ENCODE results near the gene EREG. TPM values are rescaled to one million over a fixed set of nuclear protein-coding genes. Genes with fewer than 3 reads are reported as not detected.

The EREG gene
- total RNA-seq, 1 experiment from 2014 or later, result not detected

DNA sequence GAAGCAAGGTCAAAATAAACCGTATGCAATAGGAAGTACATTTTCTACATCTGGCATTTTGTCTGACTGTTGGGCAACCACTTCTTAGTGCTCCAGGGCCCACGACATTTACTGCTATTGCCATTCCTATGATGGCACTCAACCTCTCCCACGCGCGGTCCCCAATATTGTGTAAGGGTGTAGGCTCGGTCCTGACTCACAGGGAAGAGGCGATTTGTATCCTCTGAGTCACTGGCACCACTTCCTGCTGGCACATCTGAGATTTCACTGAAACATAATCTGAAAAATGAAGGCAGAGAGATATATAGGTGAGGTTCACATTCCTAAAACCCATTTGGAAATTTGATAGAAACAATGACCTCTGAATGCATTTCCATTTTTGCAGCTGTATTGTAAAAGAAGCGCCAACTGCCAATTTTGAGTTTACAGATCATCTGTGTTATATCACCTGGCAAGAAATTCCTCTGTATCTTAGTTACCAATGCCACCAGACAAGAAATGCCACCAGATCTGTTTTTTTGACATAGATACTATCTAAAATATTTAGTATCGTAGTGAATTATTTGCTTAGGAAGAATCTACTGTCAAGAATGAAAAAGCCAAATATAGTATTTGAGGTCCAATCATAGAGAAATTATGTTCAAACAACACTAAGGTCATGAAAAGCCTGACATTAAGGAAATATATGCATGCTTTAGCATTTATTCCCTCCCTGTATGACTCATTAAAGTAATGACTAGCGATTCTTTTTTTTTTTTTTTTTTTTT, 9.8 kb downstream of the EREG start:
- H3K27ac ChIP-seq (ENCODE audit: insufficient read length, low read depth, low read length), result no peak overlapping the region
- no peak overlapping the region for H4K8ac ChIP-seq (replicated peaks; ENCODE audit: insufficient read length, low read depth, low read length)
- no peak overlapping the region for H3K9ac ChIP-seq (ENCODE audit: extremely low read depth, insufficient read length, low read length)
- no peak overlapping the region for H3K4ac ChIP-seq (ENCODE audit: low read depth, low read length)
- H3K27me3 ChIP-seq (ENCODE audit: insufficient read depth, low read length), result no peaks in the 10 kb centered on the region
- H3K9me3 Mint-ChIP-seq, result no peaks in the 10 kb centered on the region; a peak in 1 of 5 replicates
- H3K56ac ChIP-seq (ENCODE audit: insufficient read length, low read depth, low read length), result no peak overlapping the region
- H3K4me3 Mint-ChIP-seq, result no peak overlapping the region
- H3K79me1 ChIP-seq (ENCODE audit: insufficient read depth, low read depth, low read length, poor library complexity, severe bottlenecking), result no peaks in the 10 kb centered on the region
- H3T11ph ChIP-seq (ENCODE audit: low read length), result no peak overlapping the region
- H2BK15ac ChIP-seq (ENCODE audit: low read depth, low read length), result no peak overlapping the region
- no peak overlapping the region for H2BK12ac ChIP-seq (ENCODE audit: insufficient read length, low read depth, low read length)
- no peak overlapping the region for H2BK5ac ChIP-seq (ENCODE audit: insufficient read length, low read length)
- H3K27me3 Mint-ChIP-seq (ENCODE audit: low read depth), result no peaks in the 10 kb centered on the region
- H3K4me1 Mint-ChIP-seq, result no peaks in the 10 kb centered on the region; a peak in 1 of 4 replicates
- H3K14ac ChIP-seq (ENCODE audit: insufficient read depth, low read length), result no peak overlapping the region
- no peak overlapping the region for H3K23ac ChIP-seq (ENCODE audit: insufficient read length, low read depth, low read length)
- H2AFZ ChIP-seq (ENCODE audit: low read length), result no peak overlapping the region
- DNase-seq, result no peak
- H3K4me2 ChIP-seq (ENCODE audit: insufficient read depth, insufficient read length, low read length), result no peak overlapping the region
- no peaks in the 10 kb centered on the region for H3K9me3 ChIP-seq (ENCODE audit: control insufficient read depth, low read depth, low read length)
- H3K27ac Mint-ChIP-seq, result no peak overlapping the region
- no peak overlapping the region for H2BK120ac ChIP-seq (ENCODE audit: low read depth, low read length, poor library complexity, severe bottlenecking)
- H3K23me2 ChIP-seq (ENCODE audit: insufficient read length, low read depth, low read length, poor library complexity, severe bottlenecking), result no peaks in the 10 kb centered on the region
- no CpG with 5 or more reads among the region's 10 CpGs for WGBS (ENCODE audit: extremely low coverage, insufficient read length, low lambda C conversion rate)
- no peaks in the 10 kb centered on the region for H3K4me1 ChIP-seq (ENCODE audit: insufficient read depth, low read length)
- H3K18ac ChIP-seq (ENCODE audit: insufficient read length, low read depth, low read length), result no peak overlapping the region
- TF ChIP-seq, protein P1, sequence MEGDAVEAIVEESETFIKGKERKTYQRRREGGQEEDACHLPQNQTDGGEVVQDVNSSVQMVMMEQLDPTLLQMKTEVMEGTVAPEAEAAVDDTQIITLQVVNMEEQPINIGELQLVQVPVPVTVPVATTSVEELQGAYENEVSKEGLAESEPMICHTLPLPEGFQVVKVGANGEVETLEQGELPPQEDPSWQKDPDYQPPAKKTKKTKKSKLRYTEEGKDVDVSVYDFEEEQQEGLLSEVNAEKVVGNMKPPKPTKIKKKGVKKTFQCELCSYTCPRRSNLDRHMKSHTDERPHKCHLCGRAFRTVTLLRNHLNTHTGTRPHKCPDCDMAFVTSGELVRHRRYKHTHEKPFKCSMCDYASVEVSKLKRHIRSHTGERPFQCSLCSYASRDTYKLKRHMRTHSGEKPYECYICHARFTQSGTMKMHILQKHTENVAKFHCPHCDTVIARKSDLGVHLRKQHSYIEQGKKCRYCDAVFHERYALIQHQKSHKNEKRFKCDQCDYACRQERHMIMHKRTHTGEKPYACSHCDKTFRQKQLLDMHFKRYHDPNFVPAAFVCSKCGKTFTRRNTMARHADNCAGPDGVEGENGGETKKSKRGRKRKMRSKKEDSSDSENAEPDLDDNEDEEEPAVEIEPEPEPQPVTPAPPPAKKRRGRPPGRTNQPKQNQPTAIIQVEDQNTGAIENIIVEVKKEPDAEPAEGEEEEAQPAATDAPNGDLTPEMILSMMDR (conservative IDR thresholded peaks at IDR 0.05), result no peak
- H2BK20ac ChIP-seq (ENCODE audit: low read depth, low read length, poor library complexity, severe bottlenecking), result no peak overlapping the region
- no peaks in the 10 kb centered on the region for H4K20me1 ChIP-seq (ENCODE audit: control insufficient read depth, insufficient read depth, insufficient read length)
- H4K5ac ChIP-seq (ENCODE audit: insufficient read length, low read depth, low read length), result no peak overlapping the region
- H4K91ac ChIP-seq (ENCODE audit: insufficient read length, low read depth, low read length), result no peak overlapping the region
- no peaks in the 10 kb centered on the region for H3K36me3 Mint-ChIP-seq (ENCODE audit: insufficient read depth in 1 of 3, low read depth in 3 of 3)
- no peak overlapping the region for H2AK5ac ChIP-seq (ENCODE audit: insufficient read length, low read length)
- H3K79me2 ChIP-seq (ENCODE audit: insufficient read depth, low read length), result no peaks in the 10 kb centered on the region
